ENCODE measurements around the gene PLPP2.

Gene PLPP2

GRCh38 chr19:315811-316210 is 24.6 kb upstream of the PLPP2 start:
- no peak for DNase-seq (ENCODE audit: low read depth in 2 of 2)

- DNase-seq (ENCODE audit: low read depth in 2 of 2): no peak
Observed at GRCh38 chr19:313988-314815, 23.0 kb upstream of the PLPP2 start.

- DNase-seq (ENCODE audit: low read depth in 2 of 2): no peak
Observed at GRCh38 chr19:313169-313987, 22.2 kb upstream of the PLPP2 start.

GRCh38 chr19:311813-312261 is 20.6 kb upstream of the PLPP2 start:
- no peak for DNase-seq (ENCODE audit: low read depth in 2 of 2)

DNA sequence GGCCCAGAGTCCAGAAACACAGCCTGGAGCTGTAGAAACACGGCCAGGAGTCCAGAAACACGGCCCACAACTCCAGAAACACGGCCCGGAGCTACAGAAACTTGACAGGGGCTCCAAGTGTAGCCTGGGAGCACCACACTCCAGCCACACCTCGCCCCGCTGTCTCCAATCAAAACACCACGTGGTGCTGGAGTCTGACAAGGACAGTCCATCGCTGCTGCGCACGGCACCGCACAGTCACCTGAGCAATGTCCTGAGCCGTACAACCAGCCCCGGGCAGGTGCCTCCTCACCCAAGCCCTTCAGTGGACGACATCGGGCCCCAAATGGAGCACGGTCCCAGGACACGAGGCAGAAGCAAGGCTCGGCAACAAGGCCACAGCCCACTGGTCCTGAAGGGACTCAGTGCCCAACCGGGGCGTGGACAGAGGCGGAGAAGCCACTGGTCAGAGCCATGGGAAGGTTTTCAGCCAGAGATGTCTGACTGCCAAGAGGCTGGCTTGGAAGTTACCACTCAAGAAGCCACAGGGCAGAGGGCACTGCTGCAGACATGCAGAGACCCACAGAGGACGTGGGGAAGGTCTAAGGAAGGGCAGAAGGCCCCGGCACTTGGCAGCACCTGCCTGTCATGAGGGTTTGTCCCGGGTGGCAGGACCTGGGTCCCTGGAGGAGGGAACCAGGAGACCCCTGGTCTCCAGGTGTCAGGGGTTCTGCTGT is 19.7 kb upstream of the PLPP2 start:
- no peak for DNase-seq (ENCODE audit: low read depth in 2 of 2)

DNA sequence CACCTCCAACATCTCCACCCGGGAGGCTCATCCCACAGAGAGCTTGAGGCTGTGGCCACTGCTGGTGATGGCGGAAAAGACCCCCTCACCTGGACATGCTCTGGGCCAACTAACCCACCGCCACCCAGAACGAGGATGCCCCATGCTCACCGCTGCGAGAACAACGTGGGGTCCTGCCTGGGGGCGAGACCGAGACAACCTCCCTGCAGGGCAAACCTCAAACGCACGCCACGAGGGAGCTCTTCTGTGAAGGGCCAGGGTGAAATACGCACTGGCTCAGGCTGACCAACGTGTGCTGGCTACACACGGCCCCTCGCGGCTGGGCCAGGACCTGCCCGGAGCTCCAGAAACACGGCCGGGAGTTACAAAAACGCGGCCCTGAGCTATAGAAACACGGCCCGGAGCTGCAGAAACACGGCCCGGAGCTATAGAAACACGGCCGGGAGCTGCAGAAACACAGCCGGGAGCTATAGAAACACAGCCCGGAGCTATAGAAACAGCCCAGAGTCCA is 19.0 kb upstream of the PLPP2 start:
- DNase-seq (ENCODE audit: low read depth in 2 of 2): no peak

DNA sequence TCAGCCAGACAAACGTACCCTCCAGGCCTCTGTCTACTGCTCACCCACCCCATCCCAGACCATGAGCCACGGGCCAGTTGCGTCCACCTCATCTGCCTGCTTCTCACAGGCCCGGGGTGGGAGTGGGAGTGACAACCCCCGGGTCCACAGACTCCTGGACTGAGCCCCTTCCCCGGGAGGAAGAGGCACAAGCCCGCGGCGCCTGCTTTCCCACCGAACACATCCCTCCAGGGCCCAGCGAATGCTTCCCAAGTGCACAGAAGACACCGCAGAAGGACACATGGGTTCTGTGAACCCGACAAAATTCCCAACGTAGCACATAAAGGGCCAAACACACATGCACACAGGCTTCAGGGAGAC is 18.0 kb upstream of the PLPP2 start:
- DNase-seq (ENCODE audit: low read depth in 2 of 2): no peak

DNA sequence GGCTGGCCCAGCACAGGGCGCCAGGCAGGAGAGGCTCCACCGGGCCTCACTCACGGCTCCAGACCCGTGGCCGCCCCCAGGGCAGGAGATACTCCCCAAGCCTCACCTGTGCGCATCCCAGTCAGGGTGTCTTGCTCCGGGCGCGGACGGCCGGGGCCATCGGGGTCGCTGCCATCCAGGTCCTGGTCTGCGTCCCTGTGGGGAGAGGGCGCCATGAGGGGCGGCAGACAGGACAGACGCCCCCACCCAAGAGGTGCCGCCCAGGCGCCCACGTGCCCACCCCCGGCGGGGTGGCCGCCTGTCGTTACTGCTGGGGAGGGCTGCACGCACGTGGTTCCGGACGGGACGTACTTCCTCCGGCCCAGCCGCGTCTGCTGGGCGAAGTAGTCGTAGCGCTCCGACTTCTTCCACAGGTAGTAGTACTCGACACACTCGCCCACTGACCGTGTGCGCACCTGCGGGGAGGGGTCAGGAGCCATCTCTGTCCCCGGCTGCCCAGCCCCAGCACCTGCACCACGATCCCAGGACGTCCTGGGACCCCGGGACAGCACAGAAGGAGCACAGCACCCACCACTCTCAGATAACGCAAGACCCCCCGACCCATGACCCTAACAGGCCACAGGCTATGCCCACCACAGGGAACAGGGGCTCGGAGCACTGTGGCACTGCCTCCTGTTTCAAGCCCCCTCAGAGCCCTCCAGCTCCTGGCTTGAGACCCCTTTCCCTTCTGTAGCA is 17.4 kb upstream of the PLPP2 start:
- DNase-seq (ENCODE audit: low read depth in 2 of 2): no peak

- DNase-seq (ENCODE audit: low read depth in 2 of 2): no peak
Observed at GRCh38 chr19:307793-308420, 16.7 kb upstream of the PLPP2 start.

DNA sequence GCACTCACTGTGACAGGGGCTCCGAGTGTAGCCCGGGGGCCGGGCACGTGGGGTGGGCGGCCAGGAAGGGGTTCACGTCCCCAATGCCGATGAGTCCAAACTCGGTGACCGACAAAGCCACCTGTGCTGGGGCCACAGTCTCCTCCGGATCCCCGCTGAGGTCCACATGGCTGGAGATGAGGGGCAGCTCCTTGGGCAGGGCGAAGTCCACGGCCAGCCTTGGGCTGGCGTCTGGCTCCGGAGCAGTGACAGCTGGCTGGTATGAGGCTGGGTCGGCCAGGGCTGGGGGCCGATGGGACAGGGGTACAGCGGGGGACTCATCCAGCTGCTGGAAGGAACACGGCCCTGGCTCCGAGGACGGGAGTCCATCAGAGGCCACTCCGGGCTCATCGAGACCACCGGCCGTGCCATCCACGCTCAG is 15.9 kb upstream of the PLPP2 start:
- no peak for DNase-seq (ENCODE audit: low read depth in 2 of 2)

DNA sequence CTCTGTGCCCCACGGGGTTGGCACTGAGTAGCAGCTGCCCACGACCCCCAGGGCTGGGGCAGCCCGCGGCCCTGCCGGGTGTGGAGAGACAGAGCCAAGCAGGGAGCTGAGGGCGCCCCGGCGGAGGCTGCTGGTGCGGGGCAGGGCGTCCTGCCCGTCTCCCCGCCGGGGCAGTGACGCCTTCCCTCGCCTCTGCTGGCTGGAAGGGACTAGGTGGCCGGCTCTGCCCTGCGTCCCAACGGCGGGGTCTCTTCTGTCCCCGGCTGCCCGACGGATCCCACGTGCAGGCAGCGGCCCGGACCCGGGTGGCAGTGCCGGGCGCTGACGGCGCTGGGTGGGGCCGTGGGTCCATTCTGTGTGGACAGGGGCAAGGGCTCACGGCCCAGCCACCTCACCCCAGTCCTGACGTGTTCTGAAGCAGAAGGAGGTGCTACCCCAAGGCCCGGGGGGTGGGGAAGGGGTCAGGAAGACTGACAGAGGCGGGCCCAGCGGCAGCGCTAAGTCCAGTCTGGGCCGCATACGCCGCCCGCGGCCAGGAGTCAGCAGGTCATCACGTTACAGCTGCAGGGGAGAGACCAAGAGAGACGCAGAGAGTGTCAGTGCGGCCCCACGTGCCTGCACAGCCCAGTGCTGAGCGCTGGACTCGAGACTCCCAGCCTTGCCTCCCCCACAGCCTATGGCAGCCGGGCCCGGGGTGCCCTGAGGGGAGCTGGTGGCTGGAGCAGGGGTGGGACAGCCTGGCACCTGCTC is 15.1 kb upstream of the PLPP2 start:
- no peak for DNase-seq (ENCODE audit: low read depth in 2 of 2)

- DNase-seq (ENCODE audit: low read depth in 2 of 2): no peak
Observed at GRCh38 chr19:305240-306150, 14.3 kb upstream of the PLPP2 start.

DNA sequence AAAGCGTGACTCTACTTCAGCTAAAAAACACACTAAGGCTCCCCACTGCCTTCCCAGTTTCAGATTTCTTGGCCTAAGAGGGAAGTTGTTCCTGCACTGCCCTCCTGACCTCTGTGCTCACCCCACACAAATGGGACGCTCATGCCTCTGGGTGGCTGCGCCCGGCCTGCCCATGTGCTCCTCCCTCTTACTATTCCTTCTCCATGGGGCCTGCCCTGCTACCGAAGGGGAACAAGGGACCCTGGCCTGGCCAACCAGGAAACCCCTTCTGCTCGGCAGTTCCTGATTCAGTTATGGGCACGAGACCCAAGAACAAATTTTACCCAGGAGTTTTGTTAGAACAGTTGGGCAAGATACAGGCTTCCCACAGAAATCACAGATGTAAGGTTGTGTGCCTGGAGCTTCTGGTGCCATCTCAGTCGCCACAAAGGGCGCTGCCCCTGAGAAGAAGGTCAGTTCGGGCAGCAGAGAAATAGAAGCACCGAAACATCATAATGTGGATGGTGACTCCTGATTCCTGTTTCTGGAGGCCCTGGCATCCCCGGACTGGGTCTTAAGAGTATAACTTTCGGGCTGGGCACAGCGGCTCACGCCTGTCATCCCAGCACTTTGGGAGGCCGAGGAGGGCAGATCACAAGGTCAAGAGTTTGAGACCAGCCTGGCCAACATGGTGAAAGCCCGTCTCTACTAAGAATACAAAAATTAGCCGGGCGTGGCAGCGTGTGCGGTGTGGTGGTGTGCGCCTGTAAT is 5.4 kb upstream of the PLPP2 start:
- DNase-seq (ENCODE audit: low read depth in 2 of 2): no peak

- no peak for DNase-seq (ENCODE audit: low read depth in 2 of 2)
Observed at GRCh38 chr19:295687-296370, 4.6 kb upstream of the PLPP2 start.

- no peak for DNase-seq (ENCODE audit: low read depth in 2 of 2)
Observed at GRCh38 chr19:294946-295686, 3.9 kb upstream of the PLPP2 start.

DNA sequence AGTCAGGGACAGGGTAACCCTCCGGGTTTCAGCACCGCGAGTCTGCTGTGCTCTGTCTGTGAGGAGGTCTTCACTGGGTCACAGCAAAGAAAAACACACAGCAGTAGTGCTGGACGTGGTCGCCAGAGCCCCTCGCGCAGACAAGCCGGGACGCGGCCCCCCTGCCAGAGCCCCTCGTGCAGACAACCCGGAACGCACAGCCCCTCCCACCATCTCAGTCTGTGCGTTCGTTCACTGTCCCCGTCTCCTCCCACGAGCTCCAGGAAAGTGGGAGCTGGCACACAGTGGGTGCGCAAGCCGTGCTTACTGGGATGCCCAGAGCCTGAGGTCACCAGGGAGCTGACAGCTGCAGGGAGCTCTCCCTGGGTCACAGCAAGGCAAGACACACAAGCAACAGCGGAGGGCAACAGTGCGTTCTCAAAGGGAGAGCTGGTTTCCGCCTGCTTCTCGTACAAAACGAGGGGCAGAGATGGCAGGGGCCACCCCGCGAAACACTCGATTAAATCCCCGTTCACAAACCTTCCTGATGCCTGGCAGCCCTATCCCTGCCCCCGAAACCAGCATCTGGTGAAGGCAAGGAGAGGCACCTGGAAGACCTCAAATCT is 3.2 kb upstream of the PLPP2 start:
- no peak for DNase-seq (ENCODE audit: low read depth in 2 of 2)
